K562 (cell line): Measurements from ENCODE around the gene UBXN1. TPM values are rescaled to one million over a fixed set of nuclear protein-coding genes. Genes with fewer than 3 reads are reported as not detected.
A peak's percentile ranks its signal among the peaks of the same experiment; 100 is the strongest.

Experiments
- CHD7 ChIP-seq: fragments of 200-600 bp; sonication (generic); IDR thresholded peaks from one replicate; pipeline ENCODE4 v1.6.1; 2012; ENCODE audit warnings: mild to moderate bottlenecking, low read depth, low read length, inconsistent platforms
- GATA2 ChIP-seq: sonication (generic); formaldehyde crosslinking; IDR thresholded peaks from 2 replicates; pipeline ENCODE4 v1.4.0; 2020; ENCODE audit warnings: mild to moderate bottlenecking, missing genetic modification reagents
- KDM4B ChIP-seq, 2 experiments: fragments of 450-650 bp in 1 of 2; sonication (generic) in 1 of 2; IDR thresholded peaks; 2 replicates each; pipeline ENCODE4 v1.6.1; 2016 to 2017; ENCODE audit warnings: borderline replicate concordance in 2 of 2, antibody characterized with exemption in 1 of 2, low read depth in 1 of 2, mild to moderate bottlenecking in 1 of 2
- TAF9B ChIP-seq: fragments of 450-650 bp; IDR thresholded peaks from 2 replicates; pipeline ENCODE4 v1.6.1; 2018; ENCODE audit warnings: mild to moderate bottlenecking; ENCODE audit not compliant: partially characterized antibody
- ZFX ChIP-seq: sonication (generic); formaldehyde crosslinking; IDR thresholded peaks from 2 replicates; pipeline ENCODE4 v1.8.0; 2022; ENCODE audit warnings: mild to moderate bottlenecking, missing genetic modification reagents, moderate library complexity
- ZNF165 ChIP-seq: fragments of 250-450 bp; sonication (Bioruptor Pico); IDR thresholded peaks from 2 replicates; pipeline ENCODE4 v1.4.0; 2020; ENCODE audit warnings: borderline replicate concordance
- polyA plus RNA-seq, 8 experiments: library from polyadenylated mRNA; depleted of rRNA in 4 of 8; stranded (reverse) in 5 of 8; unstranded in 3 of 8; fragments of >200 nt; fragmentation: Nextera tagmentation in 2 of 8; fragmentation: Illumina TruSeq in 1 of 8; extraction: Ambion mirVana in 2 of 8; extraction: Trizol in 1 of 8; gene quantifications; 2 replicates each; pipeline versions ENCODE4 v1.2.1 to v1.2.3, GENCODE V29; 2011 to 2014; ENCODE audit warnings: inconsistent platforms in 1 of 8, missing spikeins in 1 of 8
- total RNA-seq, 7 experiments: library from RNA; depleted of rRNA in 6 of 7; stranded (reverse); fragments of >200 nt in 6 of 7; fragmentation: Illumina TruSeq in 2 of 7; extraction: Trizol in 2 of 7; gene quantifications; 2 replicates each; pipeline versions ENCODE4 v1.2.1 to v1.2.3, GENCODE V29; 2011 to 2021; ENCODE audit warnings: low replicate concordance in 1 of 7
- TF ChIP-seq, protein P1 (sequence below): sonication (generic); formaldehyde crosslinking; IDR thresholded peaks from 2 replicates; pipeline ENCODE4 v1.8.0; 2022; ENCODE audit warnings: mild to moderate bottlenecking, missing genetic modification reagents

The UBXN1 gene
- total and polyA plus RNA-seq, 9 of the 15 experiments (the other 6 are each of a cell fraction or from before 2014, with no cell fraction given) = 4.8 to 263 (median 99.7) TPM

GRCh38 chr11:62728171-62728988 is 49.5 kb upstream of the UBXN1 start, which contains the start of gene TTC9C (continued):
- TF ChIP-seq CHD7 = no peak
- TF ChIP-seq TAF9B = peak; percentile 49
- TF ChIP-seq, protein P1, sequence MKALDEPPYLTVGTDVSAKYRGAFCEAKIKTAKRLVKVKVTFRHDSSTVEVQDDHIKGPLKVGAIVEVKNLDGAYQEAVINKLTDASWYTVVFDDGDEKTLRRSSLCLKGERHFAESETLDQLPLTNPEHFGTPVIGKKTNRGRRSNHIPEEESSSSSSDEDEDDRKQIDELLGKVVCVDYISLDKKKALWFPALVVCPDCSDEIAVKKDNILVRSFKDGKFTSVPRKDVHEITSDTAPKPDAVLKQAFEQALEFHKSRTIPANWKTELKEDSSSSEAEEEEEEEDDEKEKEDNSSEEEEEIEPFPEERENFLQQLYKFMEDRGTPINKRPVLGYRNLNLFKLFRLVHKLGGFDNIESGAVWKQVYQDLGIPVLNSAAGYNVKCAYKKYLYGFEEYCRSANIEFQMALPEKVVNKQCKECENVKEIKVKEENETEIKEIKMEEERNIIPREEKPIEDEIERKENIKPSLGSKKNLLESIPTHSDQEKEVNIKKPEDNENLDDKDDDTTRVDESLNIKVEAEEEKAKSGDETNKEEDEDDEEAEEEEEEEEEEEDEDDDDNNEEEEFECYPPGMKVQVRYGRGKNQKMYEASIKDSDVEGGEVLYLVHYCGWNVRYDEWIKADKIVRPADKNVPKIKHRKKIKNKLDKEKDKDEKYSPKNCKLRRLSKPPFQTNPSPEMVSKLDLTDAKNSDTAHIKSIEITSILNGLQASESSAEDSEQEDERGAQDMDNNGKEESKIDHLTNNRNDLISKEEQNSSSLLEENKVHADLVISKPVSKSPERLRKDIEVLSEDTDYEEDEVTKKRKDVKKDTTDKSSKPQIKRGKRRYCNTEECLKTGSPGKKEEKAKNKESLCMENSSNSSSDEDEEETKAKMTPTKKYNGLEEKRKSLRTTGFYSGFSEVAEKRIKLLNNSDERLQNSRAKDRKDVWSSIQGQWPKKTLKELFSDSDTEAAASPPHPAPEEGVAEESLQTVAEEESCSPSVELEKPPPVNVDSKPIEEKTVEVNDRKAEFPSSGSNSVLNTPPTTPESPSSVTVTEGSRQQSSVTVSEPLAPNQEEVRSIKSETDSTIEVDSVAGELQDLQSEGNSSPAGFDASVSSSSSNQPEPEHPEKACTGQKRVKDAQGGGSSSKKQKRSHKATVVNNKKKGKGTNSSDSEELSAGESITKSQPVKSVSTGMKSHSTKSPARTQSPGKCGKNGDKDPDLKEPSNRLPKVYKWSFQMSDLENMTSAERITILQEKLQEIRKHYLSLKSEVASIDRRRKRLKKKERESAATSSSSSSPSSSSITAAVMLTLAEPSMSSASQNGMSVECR (CRISPR knock-in tag) = peak; percentile 80
- no peak for TF ChIP-seq ZNF165 (CRISPR knock-in tag)
- TF ChIP-seq KDM4B (IDR thresholded peaks at IDR 0.05; ENCODE audit: borderline replicate concordance in 2 of 2, low read depth in 1 of 2) = no peak
- TF ChIP-seq ZFX = peak; percentile 50
- TF ChIP-seq GATA2 (CRISPR knock-in tag) = no peak
